Neural progenitor cell (in vitro differentiated cells): ENCODE data around the gene MYO1E. TPM values are rescaled to one million over a fixed set of nuclear protein-coding genes. Genes with fewer than 3 reads are reported as not detected.

Experiments used
- DNase-seq: peaks from one replicate; pipeline ENCODE4 v3.0.0-alpha.2; 2016; ENCODE audit warnings: low spot score
- H2AFZ ChIP-seq: fragments of 200-600 bp; sonication (generic); replicated peaks from 2 replicates; pipeline ENCODE4 v1.6.1; 2016; ENCODE audit warnings: antibody characterized with exemption
- H3F3A ChIP-seq: fragments of 200-600 bp; sonication (generic); 2 replicates; pipeline ENCODE4 v1.6.1; 2016; ENCODE audit warnings: antibody characterized with exemption, low read depth
- H3K27ac ChIP-seq: fragments of 200-600 bp; sonication (generic); 2 replicates; pipeline ENCODE4 v1.5.1; 2016; ENCODE audit warnings: mild to moderate bottlenecking
- H3K27me3 ChIP-seq: fragments of 200-600 bp; sonication (generic); 2 replicates; pipeline ENCODE4 v1.6.1; 2016; ENCODE audit warnings: mild to moderate bottlenecking, moderate library complexity
- H3K36me3 ChIP-seq: fragments of 200-600 bp; sonication (generic); 2 replicates; pipeline ENCODE4 v1.5.1; 2016
- H3K4me1 ChIP-seq: fragments of 200-600 bp; sonication (generic); 2 replicates; pipeline ENCODE4 v1.6.1; 2016; ENCODE audit warnings: mixed run types
- H3K4me2 ChIP-seq: fragments of 200-600 bp; sonication (generic); 2 replicates; pipeline ENCODE4 v1.6.1; 2016
- H3K4me3 ChIP-seq: fragments of 200-600 bp; sonication (generic); 2 replicates; pipeline ENCODE4 v1.5.1; 2016
- H3K79me2 ChIP-seq: fragments of 200-600 bp; sonication (generic); 2 replicates; pipeline ENCODE4 v1.6.1; 2016; ENCODE audit warnings: low read depth
- H3K9ac ChIP-seq: fragments of 200-600 bp; sonication (generic); 2 replicates; pipeline ENCODE4 v1.6.1; 2016
- H3K9me3 ChIP-seq: fragments of 200-600 bp; sonication (generic); 2 replicates; pipeline ENCODE4 v1.5.1; 2016; ENCODE audit warnings: low read depth
- H4K20me1 ChIP-seq: fragments of 200-600 bp; sonication (generic); 2 replicates; pipeline ENCODE4 v1.6.1; 2016; ENCODE audit warnings: low read depth
- H3K27ac Mint-ChIP-seq: 3 replicates; pipeline ENCODE4 v1.8.0; 2021; ENCODE audit warnings: mixed read lengths
- H3K27me3 Mint-ChIP-seq: 2 replicates; pipeline ENCODE4 v1.8.0; 2022; ENCODE audit warnings: low read depth, mild to moderate bottlenecking, inconsistent platforms, moderate library complexity, mixed read lengths; ENCODE audit not compliant: insufficient read depth
- H3K36me3 Mint-ChIP-seq: 3 replicates; pipeline ENCODE4 v1.8.0; 2021; ENCODE audit warnings: mixed read lengths
- H3K4me1 Mint-ChIP-seq: 3 replicates; pipeline ENCODE4 v1.8.0; 2021; ENCODE audit warnings: mixed read lengths
- H3K4me3 Mint-ChIP-seq: 3 replicates; pipeline ENCODE4 v1.8.0; 2021; ENCODE audit warnings: mild to moderate bottlenecking, moderate library complexity, mixed read lengths
- H3K9me3 Mint-ChIP-seq: 3 replicates; pipeline ENCODE4 v1.8.0; 2020; ENCODE audit warnings: mixed read lengths
- CTCF ChIP-seq: fragments of 200-600 bp; sonication (generic); IDR thresholded peaks from 2 replicates; pipeline ENCODE4 v1.5.1; 2017; ENCODE audit warnings: antibody characterized with exemption, mild to moderate bottlenecking
- EZH2 ChIP-seq: fragments of 200-600 bp; sonication (generic); IDR thresholded peaks from 2 replicates; pipeline ENCODE4 v1.6.1; 2017; ENCODE audit warnings: antibody characterized with exemption, mild to moderate bottlenecking, moderate library complexity
- EZH2phosphoT487 ChIP-seq: fragments of 200-600 bp; sonication (generic); IDR thresholded peaks from 2 replicates; pipeline ENCODE4 v1.6.1; 2017; ENCODE audit warnings: antibody characterized with exemption
- total RNA-seq: library from RNA; depleted of rRNA; stranded (reverse); fragments of >200 nt; gene quantifications from 2 replicates; pipeline ENCODE4 v1.2.3, GENCODE V29; 2015; ENCODE audit warnings: low replicate concordance

MYO1E gene
- total RNA-seq, 1 donor from 2014 or later = 49.7 TPM

- no peaks in the 10 kb centered on the region for H3K9me3 ChIP-seq
- no peaks in the 10 kb centered on the region for H3F3A ChIP-seq
- no peak overlapping the region for H3K27ac ChIP-seq
- no peak overlapping the region for H3K9ac ChIP-seq
- H3K4me2 ChIP-seq = no peak overlapping the region
- H3K27me3 Mint-ChIP-seq = peaks cover 5% of the 10 kb centered on the region
- no peak for DNase-seq
- TF ChIP-seq EZH2phosphoT487 (no peak), EZH2 (no peak), CTCF (no peak)
- no peak overlapping the region for H3K4me3 ChIP-seq
- H3K79me2 ChIP-seq = no peaks in the 10 kb centered on the region
- no peaks in the 10 kb centered on the region for H3K4me1 ChIP-seq
- no peaks in the 10 kb centered on the region for H4K20me1 ChIP-seq
- no peaks in the 10 kb centered on the region for H3K36me3 Mint-ChIP-seq
- no peak overlapping the region for H3K4me3 Mint-ChIP-seq
- H3K27ac Mint-ChIP-seq = no peak overlapping the region
- H3K36me3 ChIP-seq = no peaks in the 10 kb centered on the region
- H3K4me1 Mint-ChIP-seq = peaks cover 12% of the 10 kb centered on the region
- no peak overlapping the region for H2AFZ ChIP-seq
- H3K9me3 Mint-ChIP-seq = no peaks in the 10 kb centered on the region
- H3K27me3 ChIP-seq = no peaks in the 10 kb centered on the region
These were observed 93.6 kb downstream of the MYO1E start for GRCh38 chr15:59279023-59279422.

- no peak overlapping the region for H3K4me3 ChIP-seq
- no peak overlapping the region for H3K27ac Mint-ChIP-seq
- H3K4me2 ChIP-seq = no peak overlapping the region
- H3K79me2 ChIP-seq = no peaks in the 10 kb centered on the region
- no peaks in the 10 kb centered on the region for H3K36me3 ChIP-seq
- H3K4me1 Mint-ChIP-seq = peaks cover 9% of the 10 kb centered on the region
- H3K4me3 Mint-ChIP-seq = no peak overlapping the region
- H4K20me1 ChIP-seq = no peaks in the 10 kb centered on the region
- no peaks in the 10 kb centered on the region for H3F3A ChIP-seq
- peaks cover 2% of the 10 kb centered on the region for H3K27me3 Mint-ChIP-seq
- H3K9me3 ChIP-seq = no peaks in the 10 kb centered on the region
- H3K9ac ChIP-seq = no peak overlapping the region
- no peak for DNase-seq
- no peaks in the 10 kb centered on the region for H3K4me1 ChIP-seq
- H3K27ac ChIP-seq = no peak overlapping the region
- no peaks in the 10 kb centered on the region for H3K27me3 ChIP-seq
- TF ChIP-seq CTCF (no peak), EZH2phosphoT487 (no peak), EZH2 (no peak)
- no peaks in the 10 kb centered on the region for H3K9me3 Mint-ChIP-seq
- H3K36me3 Mint-ChIP-seq = no peaks in the 10 kb centered on the region
- no peak overlapping the region for H2AFZ ChIP-seq
These were observed 94.6 kb downstream of the MYO1E start for GRCh38 chr15:59278120-59278519.

- no peak overlapping the region for H3K4me2 ChIP-seq
- H4K20me1 ChIP-seq = no peaks in the 10 kb centered on the region
- Mint-ChIP-seq H3K4me1 (peaks cover 3% of the 10 kb centered on the region), H3K9me3 (no peaks in the 10 kb centered on the region), H3K27me3 (no peaks in the 10 kb centered on the region), H3K27ac (no peak overlapping the region), H3K36me3 (no peaks in the 10 kb centered on the region), H3K4me3 (no peak overlapping the region)
- no peaks in the 10 kb centered on the region for H3K9me3 ChIP-seq
- H3K79me2 ChIP-seq = no peaks in the 10 kb centered on the region
- no peak overlapping the region for H2AFZ ChIP-seq
- H3K4me1 ChIP-seq = no peaks in the 10 kb centered on the region
- no peaks in the 10 kb centered on the region for H3K36me3 ChIP-seq
- TF ChIP-seq EZH2phosphoT487 = no peak
- TF ChIP-seq CTCF = no peak
- no peak for TF ChIP-seq EZH2
- H3K27me3 ChIP-seq = no peaks in the 10 kb centered on the region
- no peak for DNase-seq
- no peaks in the 10 kb centered on the region for H3F3A ChIP-seq
- no peak overlapping the region for H3K27ac ChIP-seq
- H3K9ac ChIP-seq = no peak overlapping the region
- H3K4me3 ChIP-seq = no peak overlapping the region
These were observed 96.2 kb downstream of the MYO1E start for GRCh38 chr15:59276225-59277178.
